ENCODE measurements around the gene SIN3A.
A peak's percentile ranks its signal among the peaks of the same experiment; 100 is the strongest.
"Not testable (repeated sequence)": the region's sequence is repeated elsewhere in the genome, so short reads cannot be mapped to it uniquely, and the experiment has no call there.

SIN3A gene

GRCh38 chr15:75450307-75451201, 936 bp downstream of the SIN3A start:
- DNase-seq: peak; percentile 91 to 94

DNA sequence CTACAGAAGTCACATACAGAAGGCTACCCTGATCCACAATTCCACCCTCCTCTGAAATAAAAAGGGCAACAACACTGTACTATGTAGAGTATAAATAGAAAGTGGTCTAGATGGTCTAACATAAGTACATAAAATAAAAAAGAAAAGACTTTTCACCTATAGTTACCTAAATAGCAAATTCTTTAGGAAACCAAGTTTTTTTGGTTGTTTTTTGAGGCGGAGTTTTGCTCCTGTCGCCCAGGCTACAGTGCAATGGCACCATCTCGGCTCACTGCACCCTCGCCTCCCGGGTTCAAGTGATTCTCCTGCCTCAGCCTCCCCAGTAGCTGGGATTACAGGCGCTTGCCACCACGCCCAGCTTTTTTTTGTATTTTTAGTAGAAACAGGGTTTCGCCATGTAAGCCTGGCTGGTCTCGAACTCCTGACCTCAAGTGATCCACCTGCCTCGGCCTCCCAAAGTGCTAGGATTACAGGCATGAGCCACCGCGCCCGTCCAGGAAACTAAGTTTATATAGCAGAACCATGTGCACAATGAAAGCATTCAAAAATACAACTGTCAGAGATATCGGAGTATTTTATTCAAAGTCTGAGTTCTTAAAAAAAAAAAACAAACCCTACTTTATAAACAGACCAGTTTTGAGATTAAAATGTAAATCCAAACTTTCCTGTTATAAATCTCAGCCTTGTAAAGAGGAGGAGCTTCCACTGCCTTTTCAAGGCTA, 1.7 kb downstream of the SIN3A start:
- no peak for DNase-seq

- DNase-seq: peak; percentile 26 to 31
Observed at GRCh38 chr15:75448171-75448570, 3.3 kb downstream of the SIN3A start.

DNA sequence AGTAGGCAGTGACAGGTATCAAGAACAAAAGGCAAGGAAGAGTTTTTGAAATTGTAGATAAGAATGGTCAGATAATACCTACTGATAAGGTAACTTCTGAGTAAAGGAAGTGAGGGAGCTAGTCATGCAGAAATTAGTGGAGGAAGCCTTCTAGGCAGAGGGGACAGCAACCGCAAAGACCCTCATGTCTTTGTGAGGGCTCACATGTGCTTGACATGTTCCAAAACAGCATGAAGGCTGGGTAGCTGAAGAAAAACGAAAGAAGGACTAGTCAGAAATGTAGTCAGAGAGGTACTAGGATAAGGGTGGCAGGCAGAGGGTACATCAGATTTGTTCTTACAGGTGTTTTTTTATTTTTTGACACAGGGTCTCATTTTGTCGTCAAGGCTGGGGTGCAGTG, 5.3 kb downstream of the SIN3A start:
- DNase-seq: no peak

GRCh38 chr15:75445324-75445723, 6.2 kb downstream of the SIN3A start:
- DNase-seq: not testable (repeated sequence)

- not testable (repeated sequence) for DNase-seq
Observed at GRCh38 chr15:75443972-75444453, 7.5 kb downstream of the SIN3A start.

DNA sequence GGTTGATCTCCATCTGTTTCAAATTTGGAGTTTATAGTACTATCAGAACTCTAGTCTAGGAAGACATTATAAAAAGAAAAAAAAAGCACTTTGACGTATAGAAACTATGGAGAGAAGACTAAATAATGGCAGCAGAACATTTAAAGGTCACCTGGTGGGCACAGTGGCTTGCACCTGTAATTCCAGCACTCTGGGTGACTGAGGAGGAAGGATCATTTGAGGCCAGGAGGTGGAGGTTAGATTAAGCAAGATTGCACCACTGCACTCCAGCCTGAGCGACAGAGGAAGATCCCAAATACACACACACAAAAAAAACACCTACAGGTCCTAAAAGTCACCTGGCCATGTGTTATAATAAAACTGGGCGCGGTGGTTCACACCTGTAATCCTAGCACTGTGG, 13.8 kb downstream of the SIN3A start:
- DNase-seq: no peak

GRCh38 chr15:75436881-75437280, 14.6 kb downstream of the SIN3A start:
- DNase-seq: no peak

DNA sequence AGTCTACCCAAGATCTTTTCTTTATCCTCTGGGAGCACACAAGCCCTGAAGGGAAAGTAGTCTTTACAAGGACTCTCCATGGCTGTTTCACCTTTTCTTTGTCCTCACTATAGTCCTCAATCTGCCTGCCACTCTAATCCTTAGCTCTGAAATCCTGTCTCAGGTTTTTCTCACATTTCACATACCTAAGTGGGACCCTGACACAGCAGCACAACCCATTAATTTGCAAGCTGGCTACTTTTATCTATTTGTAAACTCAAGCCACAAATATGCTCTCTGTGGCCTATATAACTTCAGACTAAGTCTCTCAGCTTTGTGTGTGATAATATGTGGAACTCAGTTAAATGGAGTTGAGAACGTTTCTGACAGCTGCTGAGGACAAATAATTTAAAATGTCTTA, 19.8 kb downstream of the SIN3A start:
- DNase-seq: no peak

DNA sequence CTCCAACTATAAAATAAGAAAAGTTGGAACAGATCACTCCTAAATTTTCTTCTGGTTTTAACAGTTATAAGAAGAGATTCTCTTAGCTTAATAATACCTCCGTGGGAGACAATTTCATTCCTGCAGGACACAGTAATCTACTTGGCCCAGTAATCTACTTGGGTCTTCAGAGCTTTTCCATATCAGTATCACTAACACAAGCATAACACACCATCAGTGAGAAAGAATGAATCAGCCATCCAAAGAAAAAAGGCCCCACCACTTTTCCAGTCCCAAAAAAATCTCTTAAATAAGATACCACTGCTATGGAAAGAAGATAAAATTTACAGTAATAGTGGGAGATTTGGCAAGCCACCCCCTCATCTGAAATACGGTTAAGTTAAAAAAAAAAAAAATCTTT, 20.2 kb downstream of the SIN3A start:
- no peak for DNase-seq

GRCh38 chr15:75430259-75430658, 21.2 kb downstream of the SIN3A start:
- no peak for DNase-seq

DNA sequence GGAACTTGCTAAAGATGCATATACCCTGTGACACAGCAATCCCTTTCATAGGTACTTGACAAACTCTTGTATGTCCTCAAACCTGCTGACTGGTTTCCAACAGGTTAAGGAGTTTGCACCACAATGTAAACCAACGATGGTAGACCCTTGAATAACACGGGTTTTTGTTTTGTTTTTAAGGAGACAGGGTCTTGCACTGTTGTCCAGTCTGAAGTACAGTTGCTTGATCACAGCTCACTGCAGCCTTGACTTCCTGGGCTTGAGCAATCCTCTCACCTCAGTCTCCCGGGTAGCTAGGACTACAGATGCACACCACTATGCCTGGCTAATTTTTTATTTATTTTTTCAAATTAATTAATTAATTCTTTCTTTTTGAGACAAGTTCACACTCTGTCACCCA, 23.3 kb downstream of the SIN3A start:
- no peak for DNase-seq

GRCh38 chr15:75425966-75426500, 25.5 kb downstream of the SIN3A start:
- DNase-seq: no peak

- no peak for DNase-seq
Observed at GRCh38 chr15:75422554-75422953, 28.9 kb downstream of the SIN3A start.

DNA sequence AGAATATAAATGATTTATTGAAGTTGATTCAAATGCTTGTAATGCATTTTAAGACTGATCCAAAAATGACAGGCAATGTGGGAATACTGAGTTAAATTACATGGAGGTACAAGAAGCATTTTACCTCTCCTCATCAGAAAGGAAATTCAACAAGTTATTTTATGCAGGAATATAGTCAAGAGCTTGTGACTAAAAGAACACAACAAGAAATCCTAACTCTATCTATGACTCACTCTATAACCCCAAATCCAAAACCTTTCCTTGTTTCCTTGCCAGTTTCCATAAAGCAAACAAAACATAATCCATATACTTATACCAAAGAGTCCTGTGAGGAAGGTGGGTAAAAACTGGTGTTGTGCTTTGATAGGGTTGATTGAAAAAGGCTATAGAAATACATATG, 30.8 kb downstream of the SIN3A start:
- no peak for DNase-seq

DNA sequence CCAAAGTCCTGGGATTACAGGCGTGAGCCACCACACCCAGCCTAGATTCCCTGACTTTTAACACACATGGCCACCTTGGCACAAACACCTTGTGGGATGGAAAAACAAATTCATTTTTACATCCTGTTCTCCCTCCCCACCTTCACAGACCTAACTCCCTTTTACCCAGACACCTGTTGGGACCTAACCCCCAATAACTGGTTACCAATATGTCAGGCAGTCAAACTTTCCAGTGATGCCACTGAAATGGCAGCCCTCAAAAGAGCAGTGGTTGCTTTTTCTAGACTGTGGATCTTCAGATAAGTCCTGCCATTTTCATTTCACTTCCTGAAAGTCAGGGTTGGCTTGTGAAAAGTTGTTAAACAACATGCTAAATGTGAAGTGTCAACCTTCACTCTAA, 34.9 kb downstream of the SIN3A start:
- no peak for DNase-seq

DNA sequence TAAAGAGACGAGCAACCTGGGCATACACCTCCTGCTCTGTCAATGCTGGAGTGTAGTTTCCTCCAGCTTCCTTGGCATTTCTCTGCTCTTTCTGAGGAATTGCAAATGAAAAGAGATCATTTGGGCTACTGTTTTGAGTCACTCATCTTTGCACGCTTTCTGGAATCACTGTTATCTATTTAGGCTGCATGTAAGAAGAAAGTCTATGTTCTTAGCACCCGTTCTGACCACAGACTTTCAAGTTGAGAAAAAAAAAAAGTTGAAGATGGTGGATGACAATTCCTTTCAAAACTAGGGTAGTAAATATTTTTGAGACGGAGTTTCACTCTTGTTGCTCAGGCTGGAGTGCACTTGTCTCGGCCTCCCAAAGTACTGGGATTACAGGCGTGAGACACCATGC, 41.3 kb downstream of the SIN3A start:
- DNase-seq: no peak

DNA sequence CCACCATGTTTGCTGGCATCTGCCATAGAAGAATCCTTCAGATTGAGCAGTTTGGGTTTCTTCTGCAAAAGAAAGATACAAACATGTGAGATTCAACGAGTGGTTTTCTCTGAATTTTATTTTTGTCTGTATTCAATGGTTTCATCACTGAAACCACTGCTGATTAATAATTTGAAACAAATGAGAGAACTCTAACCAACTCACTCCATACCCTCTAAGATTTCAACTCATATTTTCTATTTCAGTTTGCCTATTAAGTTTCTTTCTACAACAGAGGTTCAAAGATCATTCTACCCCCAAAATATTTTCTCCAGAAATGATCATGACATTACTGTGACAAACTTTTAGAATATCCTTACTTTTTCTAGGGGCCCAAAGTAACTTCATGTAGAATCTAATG, 44.4 kb downstream of the SIN3A start:
- no peak for DNase-seq

DNA sequence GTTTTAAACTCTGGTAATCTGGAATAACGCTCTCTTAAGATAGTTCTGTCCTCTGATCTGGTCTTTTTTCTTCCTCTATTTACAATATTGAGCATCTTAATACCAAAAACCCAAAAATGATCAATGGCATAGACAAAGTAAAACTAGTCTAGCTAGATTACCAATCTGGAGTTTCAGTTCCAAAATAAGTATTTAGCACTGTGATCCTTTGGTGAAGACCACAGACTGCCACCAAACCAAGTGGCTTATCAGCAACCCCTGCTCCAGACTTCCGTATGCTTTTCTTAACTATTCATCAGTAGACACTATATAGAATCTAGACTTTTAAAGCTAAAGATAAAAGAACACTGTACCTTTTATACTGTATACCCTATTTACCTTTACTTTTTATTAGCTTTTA, 47.6 kb downstream of the SIN3A start:
- DNase-seq: no peak

DNA sequence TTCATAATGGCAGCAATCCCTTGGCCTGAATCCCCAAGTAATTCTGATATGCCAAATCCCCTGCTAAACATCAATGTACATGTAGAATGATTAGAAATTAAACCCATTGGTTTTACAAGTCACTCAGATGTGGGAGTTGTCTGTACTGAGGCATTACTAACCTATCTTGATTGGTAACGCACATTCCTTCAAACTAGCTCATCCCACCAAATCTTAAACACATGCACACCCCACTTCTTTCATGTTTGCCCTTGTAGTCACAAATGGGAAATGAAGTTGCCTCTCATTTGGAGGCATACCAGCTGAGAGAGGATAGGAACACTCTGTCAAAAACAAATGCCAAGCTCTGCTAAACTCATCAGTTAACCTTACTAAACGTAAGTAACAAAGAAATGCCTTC, 54.0 kb downstream of the SIN3A start:
- DNase-seq: no peak

- DNase-seq: no peak
Observed at GRCh38 chr15:75389791-75390382, 61.6 kb downstream of the SIN3A start.

- not testable (repeated sequence) for DNase-seq
Observed at GRCh38 chr15:75383986-75384385, 67.5 kb downstream of the SIN3A start.

DNA sequence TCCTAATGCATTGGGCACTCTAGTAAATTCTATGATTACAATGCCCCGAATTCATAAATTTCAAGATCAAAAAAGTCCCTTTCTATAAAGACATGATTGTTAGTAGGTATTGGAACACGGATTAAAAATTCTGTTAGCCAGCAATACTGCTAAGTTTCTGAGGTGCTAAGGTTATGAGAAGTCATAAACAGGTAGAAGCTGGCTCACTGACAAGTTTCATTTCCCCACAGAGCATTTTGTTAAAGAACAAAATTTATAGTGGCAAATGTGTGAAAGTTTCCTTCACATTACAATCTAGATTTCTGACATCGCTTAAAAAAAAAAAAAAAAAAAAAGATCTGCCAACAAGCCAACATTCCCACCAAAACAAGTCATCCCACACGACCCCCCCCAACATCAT, 70.7 kb downstream of the SIN3A start:
- no peak for DNase-seq
